Hepatocyte (in vitro differentiated cells): Measurements from ENCODE around the gene CPN2. TPM values are rescaled to one million over a fixed set of nuclear protein-coding genes. Genes with fewer than 3 reads are reported as not detected.

Experiments
- DNase-seq: peaks from one replicate; pipeline ENCODE4 v3.0.0-alpha.2; 2016; ENCODE audit warnings: low spot score
- H2AFZ ChIP-seq: fragments of 200-600 bp; sonication (generic); 2 replicates; pipeline ENCODE4 v1.6.0; 2016; ENCODE audit warnings: antibody characterized with exemption, mild to moderate bottlenecking
- H3K27ac ChIP-seq: fragments of 200-600 bp; sonication (generic); 2 replicates; pipeline ENCODE4 v1.5.1; 2016; ENCODE audit warnings: mild to moderate bottlenecking
- H3K27me3 ChIP-seq: fragments of 200-600 bp; sonication (generic); 2 replicates; pipeline ENCODE4 v1.6.1; 2016
- H3K36me3 ChIP-seq: fragments of 200-600 bp; sonication (generic); replicated peaks from 2 replicates; pipeline ENCODE4 v1.5.1; 2016; ENCODE audit warnings: low read depth; ENCODE audit not compliant: insufficient read depth
- H3K4me1 ChIP-seq: fragments of 200-600 bp; sonication (generic); 2 replicates; pipeline ENCODE4 v1.5.1; 2016; ENCODE audit warnings: mild to moderate bottlenecking, moderate library complexity; ENCODE audit not compliant: insufficient read depth
- H3K4me2 ChIP-seq: fragments of 200-600 bp; sonication (generic); 2 replicates; pipeline ENCODE4 v1.6.0; 2016
- H3K4me3 ChIP-seq: fragments of 200-600 bp; sonication (generic); 2 replicates; pipeline ENCODE4 v1.5.1; 2016; ENCODE audit warnings: mild to moderate bottlenecking
- H3K79me2 ChIP-seq: fragments of 200-600 bp; sonication (generic); 2 replicates; pipeline ENCODE4 v1.6.0; 2017; ENCODE audit warnings: mild to moderate bottlenecking
- H3K9me2 ChIP-seq: fragments of 200-600 bp; sonication (generic); replicated peaks from 2 replicates; pipeline ENCODE4 v1.6.0; 2017; ENCODE audit warnings: mild to moderate bottlenecking; ENCODE audit not compliant: insufficient read depth
- H3K9me3 ChIP-seq: fragments of 200-600 bp; sonication (generic); 2 replicates; pipeline ENCODE4 v1.5.1; 2016; ENCODE audit warnings: low read depth, mild to moderate bottlenecking
- H4K20me1 ChIP-seq: fragments of 200-600 bp; sonication (generic); 2 replicates; pipeline ENCODE4 v1.6.0; 2016; ENCODE audit warnings: mild to moderate bottlenecking; ENCODE audit not compliant: insufficient read depth, poor library complexity, severe bottlenecking
- CTCF ChIP-seq: fragments of 200-600 bp; sonication (generic); IDR thresholded peaks from 2 replicates; pipeline ENCODE4 v1.5.1; 2016; ENCODE audit warnings: antibody characterized with exemption, mild to moderate bottlenecking; ENCODE audit not compliant: poor library complexity
- EZH2 ChIP-seq: fragments of 200-600 bp; sonication (generic); IDR thresholded peaks from 2 replicates; pipeline ENCODE4 v1.6.1; 2016; ENCODE audit warnings: antibody characterized with exemption, mild to moderate bottlenecking, borderline replicate concordance
- EZH2phosphoT487 ChIP-seq: fragments of 200-600 bp; sonication (generic); IDR thresholded peaks from one replicate; pipeline ENCODE4 v1.6.1; 2018; ENCODE audit warnings: antibody characterized with exemption, mild to moderate bottlenecking, low read depth, moderate library complexity; ENCODE audit not compliant: unreplicated experiment, severe bottlenecking
- WGBS: methylation state at CpG from one replicate; pipeline ENCODE4 v1.1.6; 2016; ENCODE audit warnings: low lambda C conversion rate; ENCODE audit errors: missing lambda C conversion rate; 5-methylcytosine and 5-hydroxymethylcytosine counted together
- polyA plus RNA-seq: library from polyadenylated mRNA; unstranded; fragments of >200 nt; fragmentation: Nextera tagmentation; extraction: Ambion mirVana; gene quantifications from 2 replicates; pipeline ENCODE4 v1.2.1, GENCODE V29; 2016
- total RNA-seq: library from RNA; depleted of rRNA; stranded (reverse); fragments of >200 nt; gene quantifications from 2 replicates; pipeline ENCODE4 v1.2.3, GENCODE V29; 2014

CPN2 gene
- total and polyA plus RNA-seq, 2 experiments from 2014 or later, result 3.3 to 4.6 TPM

GRCh38 chr3:194390835-194391234 lies 39.7 kb upstream of the CPN2 start:
- no peaks in the 10 kb centered on the region for H3K27me3 ChIP-seq
- H3K4me1 ChIP-seq, result peaks cover 5% of the 10 kb centered on the region
- H4K20me1 ChIP-seq, result no peaks in the 10 kb centered on the region
- no peak overlapping the region for H3K27ac ChIP-seq
- no peak for DNase-seq
- no peaks in the 10 kb centered on the region for H3K9me2 ChIP-seq
- H3K79me2 ChIP-seq, result no peaks in the 10 kb centered on the region
- no peak overlapping the region for H2AFZ ChIP-seq
- no peak overlapping the region for H3K4me3 ChIP-seq
- TF ChIP-seq EZH2 (no peak), CTCF (no peak)
- no peak overlapping the region for H3K4me2 ChIP-seq
- no peaks in the 10 kb centered on the region for H3K36me3 ChIP-seq
- no peaks in the 10 kb centered on the region for H3K9me3 ChIP-seq

- no peak for TF ChIP-seq CTCF
- no peak for TF ChIP-seq EZH2phosphoT487
- no peak for TF ChIP-seq EZH2
- DNase-seq, result no peak
- H2AFZ ChIP-seq, result no peak overlapping the region
- H3K79me2 ChIP-seq, result no peaks in the 10 kb centered on the region
- 96% methylated on average over 8 of the region's 8 CpGs for WGBS
- H3K9me2 ChIP-seq, result no peaks in the 10 kb centered on the region
- no peak overlapping the region for H3K4me3 ChIP-seq
- H4K20me1 ChIP-seq, result no peaks in the 10 kb centered on the region
- no peak overlapping the region for H3K27ac ChIP-seq
- H3K9me3 ChIP-seq, result no peaks in the 10 kb centered on the region
- H3K27me3 ChIP-seq, result no peaks in the 10 kb centered on the region
- no peak overlapping the region for H3K4me2 ChIP-seq
- H3K4me1 ChIP-seq, result no peaks in the 10 kb centered on the region
- H3K36me3 ChIP-seq, result no peaks in the 10 kb centered on the region
These were observed 38.1 kb upstream of the CPN2 start for GRCh38 chr3:194389269-194389668.

- H3K9me2 ChIP-seq, result no peaks in the 10 kb centered on the region
- no peak for DNase-seq
- H3K4me2 ChIP-seq, result no peak overlapping the region
- no peaks in the 10 kb centered on the region for H3K79me2 ChIP-seq
- H3K27me3 ChIP-seq, result no peaks in the 10 kb centered on the region
- no peaks in the 10 kb centered on the region for H3K4me1 ChIP-seq
- H3K9me3 ChIP-seq, result no peaks in the 10 kb centered on the region
- TF ChIP-seq EZH2 (no peak), CTCF (no peak), EZH2phosphoT487 (no peak)
- no peak overlapping the region for H3K27ac ChIP-seq
- no peak overlapping the region for H3K4me3 ChIP-seq
- 97% methylated on average over 8 of the region's 8 CpGs for WGBS
- no peaks in the 10 kb centered on the region for H4K20me1 ChIP-seq
- no peak overlapping the region for H2AFZ ChIP-seq
- H3K36me3 ChIP-seq, result no peaks in the 10 kb centered on the region
These were observed 36.8 kb upstream of the CPN2 start for GRCh38 chr3:194387926-194388418.

GRCh38 chr3:194387276-194387675 lies 36.1 kb upstream of the CPN2 start:
- DNase-seq, result no peak
- H3K27ac ChIP-seq, result no peak overlapping the region
- TF ChIP-seq EZH2, result no peak
- no peak for TF ChIP-seq CTCF
- TF ChIP-seq EZH2phosphoT487, result no peak
- H3K36me3 ChIP-seq, result no peaks in the 10 kb centered on the region
- H3K4me3 ChIP-seq, result no peak overlapping the region
- no peaks in the 10 kb centered on the region for H3K9me2 ChIP-seq
- H3K4me2 ChIP-seq, result no peak overlapping the region
- no peaks in the 10 kb centered on the region for H3K4me1 ChIP-seq
- H3K27me3 ChIP-seq, result no peaks in the 10 kb centered on the region
- H2AFZ ChIP-seq, result no peak overlapping the region
- H3K9me3 ChIP-seq, result no peaks in the 10 kb centered on the region
- no peaks in the 10 kb centered on the region for H4K20me1 ChIP-seq
- 99% methylated on average over 6 of the region's 6 CpGs for WGBS
- H3K79me2 ChIP-seq, result no peaks in the 10 kb centered on the region
